Urinary bladder (tissue), 4 donors: Measurements from ENCODE around the gene PIP4K2C. TPM values are rescaled to one million over a fixed set of nuclear protein-coding genes. Genes with fewer than 3 reads are reported as not detected.
"Not testable (repeated sequence)": the region's sequence is repeated elsewhere in the genome, so short reads cannot be mapped to it uniquely, and the experiment has no call there.

Experiments
- DNase-seq: peaks from one replicate; pipeline ENCODE4 v3.0.0-alpha.2; 2015; ENCODE audit errors: extremely low spot score
- H3K27ac ChIP-seq: one replicate; pipeline ENCODE4 v1.5.1; 2013; ENCODE audit warnings: low read depth, mild to moderate bottlenecking, moderate library complexity
- H3K36me3 ChIP-seq: one replicate; pipeline ENCODE4 v1.6.1; 2013; ENCODE audit warnings: mild to moderate bottlenecking, moderate library complexity; ENCODE audit not compliant: insufficient read depth
- H3K4me1 ChIP-seq: one replicate; pipeline ENCODE4 v1.6.1; 2013; ENCODE audit warnings: mild to moderate bottlenecking, moderate library complexity; ENCODE audit not compliant: insufficient read depth
- H3K4me3 ChIP-seq: one replicate; pipeline ENCODE4 v1.5.1; 2013; ENCODE audit warnings: low read depth, low read length
- WGBS: extraction: QIAGEN DNeasy Blood & Tissue Kit; methylation state at CpG from one replicate; pipeline ENCODE4 v1.1.7; 2013; 5-methylcytosine and 5-hydroxymethylcytosine counted together
- polyA plus RNA-seq: library from polyadenylated mRNA; stranded (reverse); fragments of 200-250 nt; gene quantifications from one replicate; pipeline ENCODE4 v1.2.3, GENCODE V29; 2013
- total RNA-seq: library from RNA; depleted of rRNA; stranded (reverse); fragments of >200 nt; gene quantifications from one replicate; pipeline ENCODE4 v1.2.3, GENCODE V29; 2014
- donor health status: healthy with polysubstance abuse.
- donor health status: healthy.

PIP4K2C gene
- total and polyA plus RNA-seq, 2 donors, result 9.5 to 26.8 TPM

- 91% methylated on average over 5 of the region's 5 CpGs for WGBS
- Histone ChIP-seq H3K27ac (no peak overlapping the region), H3K4me3 (no peak overlapping the region), H3K36me3 (no peaks in the 10 kb centered on the region), H3K4me1 (peaks cover 2% of the 10 kb centered on the region)
- no peak for DNase-seq
Observed at GRCh38 chr12:57629897-57630471, 39.0 kb downstream of the PIP4K2C start.

- Histone ChIP-seq H3K4me1 (peaks cover 2% of the 10 kb centered on the region), H3K4me3 (no peak overlapping the region), H3K36me3 (no peaks in the 10 kb centered on the region), H3K27ac (no peak overlapping the region)
- WGBS, result 53% methylated on average over 6 of the region's 6 CpGs
- DNase-seq, result no peak
Observed at GRCh38 chr12:57630891-57631433, 40.0 kb downstream of the PIP4K2C start.

- no peak overlapping the region for H3K27ac ChIP-seq
- H3K4me1 ChIP-seq, result peaks cover 2% of the 10 kb centered on the region
- peak overlapping the region; percentile 39 for H3K4me3 ChIP-seq
- no peak for DNase-seq
- 11% methylated on average over 26 of the region's 26 CpGs for WGBS
- no peaks in the 10 kb centered on the region for H3K36me3 ChIP-seq
Observed at GRCh38 chr12:57631566-57632072, 40.6 kb downstream of the PIP4K2C start.

- Histone ChIP-seq H3K36me3 (no peaks in the 10 kb centered on the region), H3K27ac (no peak overlapping the region), H3K4me3 (peak overlapping the region; percentile 39), H3K4me1 (peaks cover 2% of the 10 kb centered on the region)
- DNase-seq, result no peak
- 1% methylated on average over 67 of the region's 67 CpGs for WGBS
Observed at GRCh38 chr12:57632073-57632957, 41.3 kb downstream of the PIP4K2C start.

- H3K36me3 ChIP-seq, result no peaks in the 10 kb centered on the region
- peak within 1 kb of the TSS; percentile 39 for H3K4me3 ChIP-seq
- H3K4me1 ChIP-seq, result peaks cover 2% of the 10 kb centered on the region
- WGBS, result 2% methylated on average over 58 of the region's 58 CpGs
- DNase-seq, result no peak
- no peak within 1 kb of the TSS for H3K27ac ChIP-seq
Observed at GRCh38 chr12:57632958-57633840, 42.2 kb downstream of the PIP4K2C start, which contains the start of gene B4GALNT1. B4GALNT1 (minus strand) TSS chr12:57633201; CDS start chr12:57632132, 1,069 bp downstream.

GRCh38 chr12:57636731-57637130, 45.7 kb downstream of the PIP4K2C start:
- not testable (repeated sequence) for H3K36me3 ChIP-seq, H3K4me3 ChIP-seq, H3K4me1 ChIP-seq, H3K27ac ChIP-seq, DNase-seq
- WGBS, result 90% methylated on average over 9 of the region's 9 CpGs

GRCh38 chr12:57637364-57637763, 46.4 kb downstream of the PIP4K2C start:
- no peak overlapping the region for H3K4me3 ChIP-seq
- DNase-seq, result no peak
- H3K4me1 ChIP-seq, result peaks cover under 1% of the 10 kb centered on the region
- WGBS, result 68% methylated on average over 3 of the region's 3 CpGs
- H3K36me3 ChIP-seq, result no peaks in the 10 kb centered on the region
- no peak overlapping the region for H3K27ac ChIP-seq

GRCh38 chr12:57638096-57638495, 47.1 kb downstream of the PIP4K2C start:
- no peak overlapping the region for H3K27ac ChIP-seq
- DNase-seq, result no peak
- no peak overlapping the region for H3K4me3 ChIP-seq
- no peaks in the 10 kb centered on the region for H3K36me3 ChIP-seq
- WGBS, result 90% methylated on average over 3 of the region's 3 CpGs
- no peaks in the 10 kb centered on the region for H3K4me1 ChIP-seq

- 30% methylated on average over 7 of the region's 7 CpGs for WGBS
- H3K27ac ChIP-seq, result no peak overlapping the region
- H3K4me1 ChIP-seq, result no peaks in the 10 kb centered on the region
- H3K4me3 ChIP-seq, result no peak overlapping the region
- no peaks in the 10 kb centered on the region for H3K36me3 ChIP-seq
- no peak for DNase-seq
Observed at GRCh38 chr12:57640175-57641042, 49.4 kb downstream of the PIP4K2C start.

- Histone ChIP-seq H3K36me3 (no peaks in the 10 kb centered on the region), H3K4me1 (no peaks in the 10 kb centered on the region), H3K27ac (no peak overlapping the region), H3K4me3 (no peak overlapping the region)
- 61% methylated on average over 5 of the region's 5 CpGs for WGBS
- DNase-seq, result no peak
Observed at GRCh38 chr12:57641699-57642442, 50.9 kb downstream of the PIP4K2C start.

- H3K4me3 ChIP-seq, H3K4me1 ChIP-seq, H3K27ac ChIP-seq, H3K36me3 ChIP-seq, DNase-seq: not testable (repeated sequence)
- WGBS, result 71% methylated on average over 13 of the region's 13 CpGs
Observed at GRCh38 chr12:57645990-57646658, 55.1 kb downstream of the PIP4K2C start.
